ENCODE measurements around the gene NACC1.

NACC1 gene

DNA sequence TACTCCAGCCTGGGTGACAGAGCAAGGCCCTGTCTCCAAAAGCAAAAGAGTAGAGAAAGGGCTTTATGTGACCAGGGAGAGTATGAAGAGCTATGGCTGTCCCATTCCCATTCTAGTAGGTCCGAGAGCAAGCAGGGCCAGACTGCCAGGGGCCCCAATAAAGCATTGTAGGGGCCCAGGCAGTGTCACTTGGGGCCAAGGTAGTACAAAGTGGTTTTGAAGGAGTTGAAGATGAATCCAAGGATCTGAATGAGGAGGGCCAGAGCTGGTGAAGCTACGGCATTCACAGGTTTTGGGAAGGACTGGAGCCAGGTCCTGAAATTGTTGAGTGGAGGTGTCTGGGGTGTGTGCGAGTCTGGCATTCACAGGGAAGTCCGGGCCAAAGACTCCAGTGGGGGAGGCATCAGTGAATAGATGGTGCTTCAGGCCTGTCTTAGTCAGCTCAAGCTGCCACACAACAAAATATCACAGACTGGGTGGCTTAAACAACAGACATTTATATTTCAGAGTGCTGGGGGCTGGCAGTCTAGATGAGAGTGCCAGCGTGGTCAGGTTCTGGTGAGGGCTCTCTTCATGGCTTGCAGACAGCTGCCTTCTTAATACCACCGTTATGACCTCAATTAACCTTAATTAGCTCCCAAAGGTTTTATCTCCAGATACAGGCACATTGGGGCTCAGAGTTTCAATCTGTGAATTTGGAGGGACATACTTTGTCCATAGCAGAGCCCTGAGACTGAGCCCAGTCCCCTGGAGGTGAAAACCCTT, 9.9 kb downstream of the NACC1 start:
- peaks cover 6% of the 10 kb centered on the region; the same call in 1 of the 2 replicates for H3K36me3 ChIP-seq (ENCODE audit: insufficient read depth, low read length)
- H3K9me3 ChIP-seq (ENCODE audit: insufficient read depth, low read depth, low read length), result no peaks in the 10 kb centered on the region
- H3K27me3 ChIP-seq (ENCODE audit: insufficient read depth, low read length, poor library complexity, severe bottlenecking), result no peaks in the 10 kb centered on the region
- no peak overlapping the region for H2AFZ ChIP-seq (ENCODE audit: low read length)
- no peak overlapping the region for H3K9ac ChIP-seq (ENCODE audit: low read depth, low read length, poor library complexity, severe bottlenecking)
- no peak overlapping the region for H3K4me3 ChIP-seq (ENCODE audit: low read length, poor library complexity, severe bottlenecking)
- peaks cover 87% of the 10 kb centered on the region for H3K79me2 ChIP-seq (ENCODE audit: insufficient read depth, low read length)
- H3K4me1 ChIP-seq (ENCODE audit: insufficient read depth, low read length, poor library complexity, severe bottlenecking), result peaks cover 16% of the 10 kb centered on the region
- no peaks in the 10 kb centered on the region for H3F3A ChIP-seq (ENCODE audit: low read depth)
- TF ChIP-seq EZH2phosphoT487 (IDR thresholded peaks at IDR 0.05; ENCODE audit: borderline replicate concordance) (no peak), CTCF (conservative IDR thresholded peaks at IDR 0.05; ENCODE audit: low read length) (no peak)
- peaks cover 57% of the 10 kb centered on the region for H4K20me1 ChIP-seq (ENCODE audit: insufficient read depth, low read length, poor library complexity, severe bottlenecking)
- no peak overlapping the region for H3K4me2 ChIP-seq (ENCODE audit: low read depth, low read length, poor library complexity, severe bottlenecking)
- no peaks in the 10 kb centered on the region for H3K9me2 ChIP-seq (replicated peaks; ENCODE audit: low read depth, low read length)

DNA sequence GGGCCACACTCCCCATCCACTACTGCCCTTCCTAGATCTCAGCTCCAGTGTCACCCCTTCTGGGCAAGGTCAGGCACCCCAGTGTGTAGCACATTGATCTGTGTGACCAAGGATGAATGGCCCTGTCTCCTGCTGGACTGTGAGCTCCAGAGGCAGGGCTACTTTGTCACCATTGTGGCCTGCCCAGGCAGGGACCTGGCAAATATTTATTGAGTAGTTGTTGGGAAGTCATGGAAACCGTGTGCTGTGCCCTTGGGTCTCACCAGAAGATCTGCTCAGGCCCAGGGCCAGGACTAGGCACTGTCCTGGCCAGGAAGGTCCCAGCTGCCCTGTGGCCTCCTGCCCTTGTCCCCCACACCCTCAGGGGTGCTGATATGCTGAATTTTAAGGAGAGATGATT, 10.5 kb downstream of the NACC1 start:
- H3K9ac ChIP-seq (ENCODE audit: low read depth, low read length, poor library complexity, severe bottlenecking), result no peak overlapping the region
- H3F3A ChIP-seq (ENCODE audit: low read depth), result no peaks in the 10 kb centered on the region
- no peaks in the 10 kb centered on the region for H3K9me3 ChIP-seq (ENCODE audit: insufficient read depth, low read depth, low read length)
- no peaks in the 10 kb centered on the region for H3K9me2 ChIP-seq (replicated peaks; ENCODE audit: low read depth, low read length)
- peaks cover 57% of the 10 kb centered on the region for H4K20me1 ChIP-seq (ENCODE audit: insufficient read depth, low read length, poor library complexity, severe bottlenecking)
- TF ChIP-seq EZH2phosphoT487 (IDR thresholded peaks at IDR 0.05; ENCODE audit: borderline replicate concordance), result no peak
- no peak for TF ChIP-seq CTCF (conservative IDR thresholded peaks at IDR 0.05; ENCODE audit: low read length)
- H3K4me2 ChIP-seq (ENCODE audit: low read depth, low read length, poor library complexity, severe bottlenecking), result no peak overlapping the region
- no peaks in the 10 kb centered on the region for H3K27me3 ChIP-seq (ENCODE audit: insufficient read depth, low read length, poor library complexity, severe bottlenecking)
- peaks cover 87% of the 10 kb centered on the region for H3K79me2 ChIP-seq (ENCODE audit: insufficient read depth, low read length)
- no peak overlapping the region for H2AFZ ChIP-seq (ENCODE audit: low read length)
- peaks cover 17% of the 10 kb centered on the region for H3K4me1 ChIP-seq (ENCODE audit: insufficient read depth, low read length, poor library complexity, severe bottlenecking)
- H3K36me3 ChIP-seq (ENCODE audit: insufficient read depth, low read length), result peaks cover 6% of the 10 kb centered on the region; the same call in 1 of the 2 replicates
- no peak overlapping the region for H3K4me3 ChIP-seq (ENCODE audit: low read length, poor library complexity, severe bottlenecking)

DNA sequence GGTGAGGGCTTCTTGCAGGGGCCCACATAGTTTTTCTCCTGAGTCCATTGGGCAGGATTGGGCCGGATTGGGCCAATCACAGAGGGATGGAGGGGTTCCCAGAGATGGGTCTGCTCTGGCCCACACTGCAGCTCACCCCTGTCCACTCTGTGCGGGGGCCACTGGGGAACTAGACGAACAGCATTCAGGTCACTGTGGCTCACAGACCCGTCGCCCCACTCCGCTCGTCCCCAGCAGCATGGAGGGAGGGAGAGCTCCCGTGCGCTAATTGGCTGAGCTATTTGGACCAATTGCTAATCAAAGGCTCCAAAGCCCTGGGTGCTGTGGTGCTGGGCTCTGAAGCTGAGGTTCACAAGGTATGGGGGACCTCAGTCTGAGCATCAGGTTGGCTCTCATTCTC, 11.3 kb downstream of the NACC1 start:
- no peaks in the 10 kb centered on the region for H3K27me3 ChIP-seq (ENCODE audit: insufficient read depth, low read length, poor library complexity, severe bottlenecking)
- H3K4me2 ChIP-seq (ENCODE audit: low read depth, low read length, poor library complexity, severe bottlenecking), result no peak overlapping the region
- peaks cover 6% of the 10 kb centered on the region; the same call in 1 of the 2 replicates for H3K36me3 ChIP-seq (ENCODE audit: insufficient read depth, low read length)
- H3K79me2 ChIP-seq (ENCODE audit: insufficient read depth, low read length), result peaks cover 86% of the 10 kb centered on the region
- H3K9me2 ChIP-seq (replicated peaks; ENCODE audit: low read depth, low read length), result no peaks in the 10 kb centered on the region
- H3K4me1 ChIP-seq (ENCODE audit: insufficient read depth, low read length, poor library complexity, severe bottlenecking), result peaks cover 17% of the 10 kb centered on the region
- TF ChIP-seq CTCF (conservative IDR thresholded peaks at IDR 0.05; ENCODE audit: low read length) (no peak), EZH2phosphoT487 (IDR thresholded peaks at IDR 0.05; ENCODE audit: borderline replicate concordance) (no peak)
- H2AFZ ChIP-seq (ENCODE audit: low read length), result no peak overlapping the region
- H3K9me3 ChIP-seq (ENCODE audit: insufficient read depth, low read depth, low read length), result no peaks in the 10 kb centered on the region
- peaks cover 54% of the 10 kb centered on the region for H4K20me1 ChIP-seq (ENCODE audit: insufficient read depth, low read length, poor library complexity, severe bottlenecking)
- no peaks in the 10 kb centered on the region for H3F3A ChIP-seq (ENCODE audit: low read depth)
- no peak overlapping the region for H3K4me3 ChIP-seq (ENCODE audit: low read length, poor library complexity, severe bottlenecking)
- H3K9ac ChIP-seq (ENCODE audit: low read depth, low read length, poor library complexity, severe bottlenecking), result no peak overlapping the region

Measured in Loucy (cell line).